Activated T-cell treated with anti-CD3 and anti-CD28 coated beads for 4 hours (primary cell): ENCODE data around the gene FSHR.

Experiments
- DNase-seq: peaks from one replicate; pipeline ENCODE4 v3.0.0-alpha.2; 2020

FSHR gene

DNA sequence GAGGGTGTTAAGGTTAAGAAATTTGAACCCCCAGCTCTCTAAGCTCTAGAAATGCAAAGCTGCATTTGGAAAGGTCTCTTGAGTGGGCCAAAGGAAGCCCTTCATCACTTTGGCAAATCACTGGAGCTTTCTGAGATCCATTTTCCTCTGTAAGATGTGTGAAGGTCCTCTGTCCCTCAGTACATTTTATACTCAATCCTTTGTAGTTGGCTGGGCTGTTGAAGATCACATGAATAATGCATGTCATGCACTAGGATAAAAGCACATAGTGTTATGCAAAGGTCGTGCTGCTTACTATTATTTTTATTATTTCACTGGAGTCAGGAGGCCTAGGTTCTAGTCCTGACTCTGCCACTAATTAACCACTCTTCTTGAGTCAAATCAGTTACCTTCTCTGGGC, 124.9 kb downstream of the FSHR start:
- no peak for DNase-seq

DNA sequence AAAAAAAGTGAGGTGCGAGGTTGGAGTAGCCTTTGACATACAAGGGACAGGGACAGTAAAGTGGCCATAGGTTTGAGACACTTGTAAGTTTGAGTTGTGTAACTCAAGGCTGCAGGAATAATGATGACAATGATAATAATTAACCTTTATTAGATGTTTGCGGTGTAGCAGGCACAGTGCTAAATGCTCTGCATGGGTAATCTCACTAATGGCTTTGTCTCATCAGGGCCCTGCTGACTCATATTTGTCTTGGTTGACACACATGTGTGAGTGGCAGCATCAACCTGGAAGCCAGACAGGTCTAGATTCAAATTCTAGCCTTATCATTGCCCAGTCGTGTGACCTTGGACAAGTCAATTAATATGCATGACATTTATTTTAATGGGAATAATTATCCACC, 126.2 kb downstream of the FSHR start:
- DNase-seq, result no peak

DNA sequence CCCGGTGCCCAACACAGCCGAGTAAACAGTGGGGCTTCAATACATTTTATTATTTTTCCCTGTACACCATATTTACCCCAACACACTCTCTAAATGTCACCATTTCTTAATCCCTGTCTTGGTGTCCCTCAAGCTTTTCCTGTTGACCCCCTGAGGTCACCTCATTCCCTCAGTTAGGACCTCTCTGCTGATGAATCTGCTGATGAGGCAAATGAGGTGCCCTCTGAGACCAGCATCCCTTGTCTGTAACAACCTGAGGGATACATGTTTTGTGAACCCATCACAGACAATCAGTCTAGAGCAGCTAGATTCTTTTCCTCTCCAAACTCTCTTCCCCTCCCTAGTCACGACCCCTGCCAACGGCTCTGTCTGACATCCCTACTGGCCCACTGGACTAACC, 127.6 kb downstream of the FSHR start:
- no peak for DNase-seq

DNA sequence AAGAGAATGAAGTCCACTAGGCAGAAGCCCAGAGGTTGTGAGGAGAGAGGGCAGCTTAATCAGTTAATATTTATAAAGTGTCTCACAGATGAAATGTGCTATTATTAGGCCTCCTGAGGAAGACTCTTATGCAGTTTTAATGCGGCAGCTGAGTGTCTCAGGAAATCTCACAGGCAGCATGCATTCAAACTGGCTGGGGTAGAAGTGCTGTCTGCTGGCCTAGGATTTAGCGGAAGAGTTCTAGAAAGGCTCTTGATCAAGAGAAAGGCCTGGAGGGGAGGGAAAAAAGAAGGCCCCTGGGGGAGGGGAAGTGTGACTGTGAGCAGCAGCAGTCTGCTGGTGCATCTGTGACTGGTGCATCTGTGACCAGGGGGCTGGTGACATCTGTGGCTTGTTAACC, 133.0 kb downstream of the FSHR start:
- DNase-seq, result no peak

DNA sequence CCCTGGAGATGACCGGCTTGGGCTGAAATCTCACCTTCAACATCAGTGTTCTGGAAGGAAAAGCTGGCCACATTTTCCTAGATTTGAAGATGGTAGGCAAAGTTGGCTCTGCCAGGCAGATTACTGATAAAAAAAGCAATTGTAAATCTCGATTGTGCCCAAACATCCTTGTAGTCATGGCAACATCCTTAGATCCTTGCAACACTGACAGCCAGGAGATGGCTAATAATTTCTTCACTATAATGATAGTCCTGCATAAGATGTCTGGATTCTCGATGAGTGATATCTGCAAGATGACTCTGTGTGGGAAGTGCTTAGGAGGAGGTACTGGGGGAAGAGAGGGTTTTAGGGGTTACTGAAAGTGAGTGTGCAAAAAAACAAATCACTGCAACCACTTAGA, 149.1 kb downstream of the FSHR start:
- DNase-seq, result no peak

DNA sequence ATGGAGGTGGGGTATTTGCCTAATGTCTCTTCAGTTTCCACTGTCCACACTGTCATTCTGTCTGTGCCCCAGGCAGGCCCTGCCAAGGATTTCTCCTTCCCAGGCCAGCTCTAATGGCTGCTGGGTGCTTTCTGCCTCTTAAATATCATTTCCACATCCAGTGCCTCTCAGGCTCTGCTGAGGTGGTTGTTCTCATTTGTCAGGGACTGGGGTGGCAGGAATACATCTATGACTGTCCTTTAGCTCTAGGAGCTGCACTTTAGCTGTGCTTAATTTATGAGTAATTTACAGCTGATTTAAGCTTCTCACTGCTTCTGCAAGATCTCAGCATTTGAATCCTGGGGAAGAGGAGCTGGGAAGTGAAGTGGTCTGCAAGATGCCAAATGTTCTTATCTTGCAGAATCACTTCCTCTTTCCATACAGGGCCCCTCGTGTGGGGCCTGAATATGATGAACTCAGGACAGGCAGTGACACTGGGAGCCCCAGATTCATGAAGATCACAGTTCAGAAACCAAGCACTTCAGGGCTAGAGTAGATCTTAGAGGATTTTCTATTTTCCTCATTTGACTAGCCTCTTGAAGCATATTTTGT, 150.2 kb downstream of the FSHR start:
- no peak for DNase-seq

DNA sequence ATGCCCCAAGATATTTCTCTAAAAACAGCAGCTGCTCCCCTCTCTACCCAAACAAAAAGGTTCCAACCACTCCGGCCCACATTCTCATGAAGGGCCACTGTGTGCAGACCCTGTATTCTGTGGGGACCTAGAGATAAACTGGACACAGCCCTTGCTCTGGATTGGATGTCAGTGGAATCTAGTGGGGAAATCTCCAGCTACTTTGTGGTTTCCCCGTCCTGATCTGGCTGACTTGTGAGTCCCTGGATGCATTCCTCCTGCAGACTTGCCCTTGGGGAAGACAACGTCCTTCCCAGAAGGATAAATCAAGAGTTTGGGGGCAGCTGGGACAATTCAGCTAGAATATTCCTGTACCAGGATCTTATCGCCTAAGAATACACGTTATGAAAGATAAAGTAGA, 151.1 kb downstream of the FSHR start:
- no peak for DNase-seq

DNA sequence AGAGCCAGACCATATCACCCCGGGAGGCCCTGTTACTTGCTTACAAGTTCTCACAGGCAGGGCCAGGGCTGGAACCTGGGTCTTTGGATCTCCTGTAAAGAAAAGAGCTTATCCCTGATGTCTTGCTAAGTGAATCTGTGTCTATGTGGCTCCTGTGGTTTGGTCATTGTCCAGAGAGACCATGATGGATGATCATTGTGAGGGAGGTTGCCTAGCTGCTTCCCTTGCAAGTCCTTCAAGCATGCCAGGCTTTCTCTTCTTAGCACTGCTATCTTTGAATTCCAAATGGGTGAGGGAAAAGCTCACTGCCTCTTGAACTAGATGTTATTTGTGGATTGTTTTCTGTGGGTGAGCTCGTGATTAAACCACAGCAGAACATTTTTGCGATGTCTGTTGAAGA, 151.6 kb downstream of the FSHR start:
- DNase-seq, result no peak

DNA sequence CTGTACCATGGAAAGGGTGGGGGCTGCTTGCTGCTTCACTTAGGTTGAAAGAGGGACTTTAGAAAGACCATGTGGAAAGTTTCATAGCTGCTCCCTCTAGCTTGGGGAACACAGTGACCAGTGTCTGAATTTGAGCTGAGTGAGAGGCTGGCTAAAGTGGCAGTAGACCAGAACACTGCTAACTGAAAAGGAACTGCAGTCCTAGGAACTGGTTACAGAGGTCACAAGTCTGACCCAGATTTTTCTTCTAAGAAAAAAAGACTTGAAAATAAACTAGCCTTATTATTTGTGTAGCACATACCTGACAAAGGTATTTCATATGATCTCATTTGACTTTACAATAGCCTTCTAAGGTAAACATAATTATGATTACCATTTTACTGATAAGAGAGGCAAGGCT, 153.6 kb downstream of the FSHR start:
- DNase-seq, result no peak

DNA sequence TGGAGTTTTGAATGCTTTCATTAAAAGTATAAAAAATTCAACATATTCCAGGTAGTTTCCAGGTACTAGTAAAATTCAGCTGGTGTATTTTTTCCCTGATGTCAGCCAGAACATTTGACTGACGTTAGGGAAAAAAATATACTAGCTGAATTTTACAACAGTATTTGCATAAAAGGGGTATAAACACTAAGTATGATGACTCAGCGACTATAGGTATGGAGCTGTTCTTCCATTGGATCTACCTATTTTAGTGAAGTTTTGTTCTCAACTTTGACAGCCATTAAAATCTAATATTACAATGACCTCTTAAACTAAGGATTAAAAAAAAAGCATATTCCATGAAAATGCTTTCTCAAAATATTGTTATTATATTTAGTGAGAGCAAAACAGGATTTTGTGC, 155.9 kb downstream of the FSHR start:
- no peak for DNase-seq

DNA sequence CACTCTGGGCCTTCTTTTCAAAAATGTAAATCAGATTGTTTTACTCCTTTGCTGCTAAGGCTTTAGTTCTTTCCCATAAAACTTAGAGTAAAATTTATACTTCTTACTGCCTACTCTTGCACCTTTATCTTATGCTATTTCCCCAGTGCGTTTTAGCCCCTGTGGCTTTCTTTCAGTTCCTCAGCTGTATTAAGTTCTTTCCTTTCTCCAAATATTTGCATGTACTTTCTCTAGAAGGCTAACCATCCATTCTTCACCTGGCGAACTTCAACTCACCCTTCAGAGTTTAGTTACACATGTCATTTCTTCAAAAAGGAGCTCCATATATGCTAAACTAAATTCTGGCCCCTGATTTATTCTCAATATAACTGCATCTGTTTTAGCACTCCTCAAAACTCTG, 160.7 kb downstream of the FSHR start:
- DNase-seq, result no peak

DNA sequence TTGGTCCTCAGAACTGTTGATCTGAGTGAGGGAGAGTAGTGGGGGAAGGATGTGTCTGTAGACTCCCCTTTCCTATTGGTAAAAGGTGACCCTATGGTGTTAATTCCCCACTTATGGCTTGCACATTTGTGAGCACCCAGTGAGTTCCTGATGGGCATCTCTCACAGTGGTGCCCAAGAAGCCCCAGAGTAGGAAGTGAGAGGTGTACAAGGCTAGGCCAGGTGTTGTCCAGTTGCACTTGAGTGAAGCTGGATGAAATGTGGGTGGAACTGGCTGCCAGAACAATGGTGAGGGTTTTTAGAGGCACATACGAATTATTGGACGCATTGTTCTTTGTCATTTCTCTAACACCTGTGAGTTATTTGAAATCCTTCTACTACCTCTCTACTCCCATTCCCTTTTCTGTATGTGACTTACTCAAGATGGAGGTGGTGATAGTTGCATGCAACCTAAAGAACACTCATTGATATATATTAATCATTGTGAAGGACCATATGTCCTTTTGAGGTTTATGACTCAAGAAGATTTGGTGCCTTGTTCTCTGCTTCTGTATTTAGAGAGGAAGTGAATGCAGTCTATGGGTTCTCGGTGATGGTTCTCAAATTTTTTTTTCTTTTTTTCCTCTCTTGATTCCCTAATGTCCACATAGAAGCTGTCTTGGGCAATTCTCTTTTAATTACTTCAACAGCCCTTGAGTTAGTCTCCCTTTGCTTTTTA, 162.7 kb downstream of the FSHR start:
- DNase-seq, result no peak

DNA sequence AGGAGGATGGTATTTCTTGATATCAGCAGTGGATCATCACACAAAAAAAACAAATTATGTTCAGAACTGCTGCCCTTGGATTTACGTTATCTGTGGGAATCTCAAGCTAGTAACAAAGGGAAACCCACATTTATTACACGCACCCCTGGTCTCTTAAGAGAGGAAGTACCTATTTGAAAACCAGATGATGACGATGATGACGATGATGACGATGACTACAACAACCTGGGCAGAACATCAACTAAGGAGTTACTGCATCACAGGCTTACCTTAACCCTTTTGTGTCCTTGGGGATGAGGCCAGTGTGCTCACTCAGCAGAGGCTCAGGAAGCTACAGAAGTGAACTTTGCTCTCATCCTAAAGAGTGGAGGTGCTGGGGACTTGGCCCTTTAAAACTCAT, 169.4 kb downstream of the FSHR start:
- no peak for DNase-seq

DNA sequence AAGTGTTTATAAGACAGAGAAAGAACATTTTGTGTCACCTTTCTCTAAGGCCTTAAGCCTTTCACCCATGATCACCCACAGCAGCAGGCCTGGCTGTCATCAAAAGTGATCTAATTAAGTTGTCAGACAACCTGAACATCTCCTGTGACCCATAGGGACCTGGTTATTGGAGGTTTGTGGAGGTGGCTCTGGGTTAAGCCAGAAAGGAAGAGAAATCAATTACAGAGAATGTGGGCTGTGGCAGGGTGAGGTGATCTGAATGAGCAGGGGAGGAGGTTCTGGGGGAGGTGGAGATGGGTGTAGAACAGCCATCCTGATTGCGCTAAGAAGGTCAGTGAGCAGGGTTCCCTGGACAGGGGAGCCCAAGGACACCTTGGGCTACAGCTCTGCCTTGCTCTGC, 170.8 kb downstream of the FSHR start:
- DNase-seq, result no peak

DNA sequence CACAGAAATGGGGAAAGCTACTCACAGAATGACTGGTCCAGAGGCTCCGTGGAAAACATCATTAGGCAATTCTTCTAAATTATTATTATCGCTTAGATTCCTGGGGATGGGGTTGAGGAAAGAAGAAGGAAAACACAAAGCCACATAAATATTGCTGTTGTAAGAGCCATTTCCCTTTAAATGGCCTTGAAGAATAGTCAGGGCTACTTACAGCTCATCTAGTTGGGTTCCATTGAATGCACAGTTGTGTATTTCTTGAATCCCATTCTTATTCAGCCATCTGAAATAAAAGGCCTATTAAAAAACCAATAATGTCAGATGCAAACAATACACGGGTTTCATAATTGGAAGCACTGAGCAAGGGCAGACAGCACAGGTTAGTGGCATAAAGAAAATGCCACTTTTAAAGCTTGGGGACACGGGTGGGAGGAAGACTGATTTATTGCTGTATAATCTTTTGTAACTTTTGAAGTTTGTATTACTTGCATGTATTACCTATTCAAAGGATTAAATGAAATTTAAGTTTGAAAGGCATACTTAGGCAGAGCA, 171.4 kb downstream of the FSHR start:
- no peak for DNase-seq

DNA sequence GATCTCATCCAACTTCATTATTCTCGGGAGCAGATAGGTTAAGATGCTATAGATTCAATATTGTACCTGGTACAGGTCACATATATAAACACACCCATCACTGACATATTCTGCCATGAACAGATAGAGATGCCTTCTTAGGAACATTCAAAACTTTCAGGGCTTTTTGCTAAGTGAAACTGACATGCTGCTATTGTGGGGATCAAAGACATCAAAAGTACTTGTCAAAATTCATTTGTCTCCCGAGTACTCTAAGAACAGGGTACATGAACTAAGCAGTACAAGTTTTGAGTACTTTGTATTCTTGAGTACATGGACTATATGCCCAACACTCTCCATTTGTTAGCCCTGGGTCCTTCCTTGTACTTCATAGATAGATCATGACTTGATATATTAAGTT, 173.5 kb downstream of the FSHR start:
- no peak for DNase-seq

DNA sequence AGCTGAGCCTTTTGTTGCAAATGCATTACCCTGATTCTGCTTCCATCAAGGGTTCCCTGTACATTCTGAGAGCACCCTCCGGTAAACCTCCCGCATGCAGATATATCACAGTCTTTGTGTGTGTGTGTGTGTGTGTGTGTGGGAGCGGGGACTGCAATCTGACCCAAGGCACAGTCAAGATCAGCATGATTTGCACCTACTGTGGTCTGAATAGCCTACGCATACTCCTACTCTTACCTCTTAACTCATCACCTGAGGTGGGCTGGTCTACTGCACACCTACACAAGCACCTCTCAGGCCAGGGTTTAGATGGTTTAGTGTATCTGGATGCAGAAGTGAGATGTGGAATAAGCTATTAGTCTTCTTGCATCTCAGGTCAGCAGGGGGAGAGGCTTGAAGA, 174.6 kb downstream of the FSHR start:
- DNase-seq, result no peak

DNA sequence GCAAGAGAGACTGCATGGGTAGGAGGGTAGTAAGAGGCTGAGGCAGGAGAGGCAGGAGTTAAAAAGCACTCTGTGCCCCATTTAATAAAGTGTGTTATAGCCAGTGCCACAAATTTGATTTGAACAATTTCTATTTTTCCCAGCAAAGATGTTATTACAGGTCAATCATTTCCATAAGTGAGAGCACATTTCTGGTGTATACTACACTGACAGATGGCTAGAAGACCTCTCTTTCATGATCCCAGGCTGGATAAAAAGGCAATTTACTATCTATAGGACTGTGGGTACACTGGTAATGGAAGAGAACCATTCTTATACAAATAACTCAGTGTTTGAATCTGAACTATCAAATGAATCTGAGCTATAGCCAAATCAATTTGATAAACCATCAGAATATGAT, 176.2 kb downstream of the FSHR start:
- DNase-seq, result no peak

DNA sequence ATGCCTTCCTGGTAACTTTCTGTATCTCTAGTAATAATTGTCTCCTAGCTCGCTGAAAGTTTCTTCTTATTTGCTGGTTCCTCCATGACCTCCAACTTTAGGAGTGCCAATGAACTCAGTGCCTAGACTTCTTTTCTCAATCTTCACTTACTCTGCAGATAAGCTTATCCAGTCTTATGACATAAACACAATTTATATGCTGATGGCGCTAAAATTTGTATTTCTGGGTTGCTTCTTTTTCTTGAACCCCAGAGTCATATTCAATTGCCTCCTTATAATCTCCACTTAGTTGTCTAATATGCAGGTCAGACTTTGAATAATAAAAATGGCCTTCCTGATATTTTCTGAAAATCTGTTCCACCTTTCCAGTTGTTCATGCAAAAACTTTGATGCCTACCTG, 182.5 kb downstream of the FSHR start:
- no peak for DNase-seq

DNA sequence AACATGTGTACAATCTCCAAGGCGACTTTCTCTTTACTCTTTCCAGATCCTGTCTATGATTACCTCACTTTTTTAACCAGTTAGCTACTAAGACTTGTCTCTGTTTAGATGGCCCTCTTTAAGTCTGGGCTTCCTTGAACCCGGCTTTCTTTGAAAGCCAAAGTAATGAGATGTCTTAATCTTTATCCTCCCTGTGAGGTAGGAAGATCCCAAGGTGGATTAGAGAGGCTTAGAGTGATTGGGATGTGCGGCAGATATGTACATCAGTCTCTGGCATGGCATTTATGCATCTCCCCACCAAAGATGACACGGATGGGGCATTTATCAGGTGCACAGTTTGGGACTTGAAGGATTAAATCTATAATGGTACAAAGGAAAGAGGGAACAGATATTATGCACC, 186.3 kb downstream of the FSHR start:
- no peak for DNase-seq

DNA sequence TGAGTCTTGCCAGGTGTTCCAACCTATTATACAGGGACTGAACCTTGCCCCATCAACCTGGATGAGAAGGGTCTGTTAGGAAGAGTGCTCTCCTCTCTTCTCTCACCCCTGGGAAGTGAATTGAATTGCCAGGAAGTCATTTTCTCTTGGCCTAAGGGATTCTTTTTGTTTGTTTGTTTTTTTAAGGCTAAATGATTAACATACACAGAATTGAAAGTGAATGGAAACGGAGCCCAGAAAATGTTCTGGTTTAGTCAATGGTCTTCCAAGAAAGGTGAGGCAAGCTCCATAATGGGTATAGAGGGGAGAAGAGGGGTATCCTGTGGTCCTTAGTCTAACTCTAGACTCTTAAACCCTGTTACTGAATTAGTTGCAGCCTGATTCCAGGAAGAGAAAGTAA, 189.1 kb downstream of the FSHR start:
- DNase-seq, result no peak

DNA sequence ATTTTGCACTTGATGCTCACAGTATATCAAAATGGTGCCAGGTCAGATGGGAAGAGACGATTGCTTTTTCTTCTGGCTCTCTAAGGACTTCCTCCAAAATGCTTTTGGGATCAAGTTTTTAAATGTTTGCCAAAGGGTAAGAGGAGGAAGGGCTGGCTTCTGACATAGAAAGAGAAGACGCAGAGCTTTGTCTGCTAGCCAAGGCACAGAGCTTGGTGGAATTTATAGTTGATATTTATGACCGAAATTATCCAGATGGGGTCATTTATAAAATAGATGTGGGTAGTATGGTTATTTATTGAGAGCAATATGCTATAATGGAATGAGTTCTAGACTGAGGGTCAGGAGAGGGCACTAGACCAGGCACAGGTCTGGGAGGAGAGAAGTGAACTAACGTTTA, 193.3 kb downstream of the FSHR start:
- DNase-seq, result no peak

DNA sequence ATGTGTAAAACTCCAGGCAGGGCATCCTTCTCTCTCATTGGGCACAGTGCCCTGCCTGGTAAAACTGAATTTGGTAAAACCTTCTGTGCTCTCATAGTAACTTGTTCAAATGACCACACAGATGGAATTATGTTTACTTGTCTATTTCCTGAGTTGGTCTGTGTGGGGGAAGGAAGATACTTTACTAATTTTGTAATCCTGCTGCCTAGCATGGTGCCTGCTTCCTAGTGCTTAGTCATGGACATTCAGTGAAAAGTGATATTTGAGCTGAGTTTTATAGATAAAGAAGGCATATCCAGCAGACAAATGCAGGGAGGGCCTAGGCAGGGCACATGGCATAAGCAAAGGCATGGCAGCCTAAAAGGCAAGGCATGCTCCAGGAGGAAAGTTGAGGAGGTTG, 199.4 kb downstream of the FSHR start:
- DNase-seq, result no peak

DNA sequence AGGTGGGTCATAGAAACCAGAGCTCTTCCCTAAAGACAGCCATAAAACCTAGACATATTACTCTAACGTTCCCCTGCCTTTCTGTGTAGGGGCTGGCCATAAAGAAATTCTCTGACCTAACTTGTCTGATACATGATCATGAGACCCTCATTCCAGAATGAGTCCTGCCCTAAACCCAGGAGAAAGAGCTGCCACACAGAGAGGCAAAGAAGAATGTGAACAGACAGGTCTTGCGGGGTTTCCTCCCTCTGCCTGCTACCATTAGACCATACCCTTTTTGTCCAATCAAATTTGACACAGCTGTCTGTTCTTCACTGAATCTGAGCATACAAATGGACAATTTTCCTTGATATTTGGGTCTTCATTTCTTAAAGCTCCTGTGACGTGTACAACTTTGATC, 200.0 kb downstream of the FSHR start:
- DNase-seq, result no peak

DNA sequence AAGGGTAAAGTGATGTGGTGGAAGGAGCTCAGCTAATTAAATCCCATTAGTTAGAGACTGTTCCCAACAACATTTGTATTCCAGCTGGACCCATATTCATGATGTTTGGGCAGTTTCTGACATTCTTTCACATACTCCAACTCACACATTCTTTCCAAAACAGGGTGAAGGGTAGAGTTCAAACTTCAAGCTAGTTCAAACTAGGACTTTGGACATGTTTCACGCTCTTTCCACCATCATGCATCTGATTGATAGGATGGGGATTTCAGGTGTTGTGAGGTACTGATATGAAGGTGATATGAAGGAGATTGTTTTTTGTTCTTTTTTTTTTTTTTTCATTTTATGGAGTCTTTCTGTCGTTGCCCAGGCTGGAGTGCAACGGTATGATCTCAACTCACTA, 201.7 kb downstream of the FSHR start:
- no peak for DNase-seq
